NCI-H345 treated with DMSO at 0.1 percent for 48 hours (cell line): ENCODE measurements around the gene KCTD16.

Source experiments
- DNase-seq: peaks from one replicate; lab custom pipeline; 2025; ENCODE audit not compliant: unreplicated experiment; lab: John Stamatoyannopoulos, UW

KCTD16 gene

DNA sequence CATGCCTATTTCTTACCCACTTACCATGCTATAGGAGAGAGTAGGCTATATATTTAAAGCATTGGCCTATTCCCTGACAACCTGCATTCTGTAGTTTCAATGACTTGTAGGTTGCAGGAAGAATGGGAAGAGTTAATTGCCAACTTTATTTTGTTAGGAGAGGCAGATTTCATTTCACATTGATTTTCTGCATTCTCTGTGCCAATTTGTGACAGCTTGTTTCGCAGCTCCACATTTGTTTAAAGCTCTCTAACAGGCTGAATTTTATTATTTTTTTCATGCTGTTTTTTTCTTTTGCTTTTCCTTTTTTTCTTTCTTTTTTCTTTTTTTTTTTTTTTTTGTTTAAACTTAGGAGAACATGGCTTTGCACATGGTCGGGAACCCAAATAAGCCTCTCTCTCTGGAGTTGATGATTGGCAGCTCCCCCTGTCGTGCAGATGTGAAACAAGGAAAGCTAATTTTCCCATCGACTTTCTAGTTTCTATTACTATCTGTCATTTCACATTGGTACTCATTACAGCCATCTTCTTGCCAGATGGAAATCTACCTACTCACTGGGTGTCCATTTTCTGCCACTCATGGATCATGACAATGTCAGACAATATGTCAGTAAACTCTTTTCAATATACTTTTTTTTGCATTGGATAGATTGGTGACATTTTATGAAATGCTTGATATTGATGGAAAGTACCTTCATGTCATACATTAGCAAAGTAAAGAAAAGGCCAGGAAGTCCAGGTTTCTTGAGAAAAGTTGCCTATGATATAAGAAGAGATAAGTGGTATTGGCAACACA, 223.2 kb downstream of the KCTD16 start:
- no peak for DNase-seq

DNA sequence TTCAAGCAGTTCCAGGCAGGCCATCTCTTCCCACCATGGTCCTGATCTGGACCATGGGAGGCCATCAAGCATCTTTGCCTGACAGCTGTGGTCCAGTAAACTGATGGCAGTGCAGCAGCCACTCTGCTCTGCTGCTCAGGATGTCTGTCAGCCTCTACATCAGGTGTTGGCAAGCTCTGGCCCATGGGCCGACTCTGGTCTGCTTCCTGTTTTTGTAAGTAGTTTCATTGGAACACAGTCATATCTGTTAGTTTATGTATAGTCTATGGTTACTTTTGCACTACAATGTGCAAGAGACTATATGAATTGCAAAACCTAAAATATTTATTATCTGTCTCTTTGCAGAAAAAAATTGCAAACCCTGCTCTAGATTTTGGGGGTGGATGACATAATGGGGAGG, 225.0 kb downstream of the KCTD16 start:
- DNase-seq, result no peak

DNA sequence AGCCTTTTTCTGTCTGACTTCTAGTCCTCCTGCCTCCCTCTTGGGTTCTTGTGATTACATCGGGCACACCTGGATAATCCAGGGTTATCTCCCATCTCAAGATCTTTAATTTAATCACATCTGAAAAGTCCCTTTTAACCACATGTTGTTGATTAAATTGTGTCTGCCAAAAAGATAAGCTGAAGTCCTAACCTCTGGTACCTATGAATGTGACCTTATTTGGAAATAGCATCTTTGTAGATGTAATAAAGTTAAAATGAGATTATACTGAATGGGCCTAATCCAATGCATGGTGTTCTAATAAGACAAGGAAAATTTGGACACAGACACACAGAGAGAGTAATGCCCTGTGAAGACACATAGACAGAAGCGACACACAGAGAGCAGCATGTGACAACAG, 232.4 kb downstream of the KCTD16 start:
- DNase-seq, result no peak

DNA sequence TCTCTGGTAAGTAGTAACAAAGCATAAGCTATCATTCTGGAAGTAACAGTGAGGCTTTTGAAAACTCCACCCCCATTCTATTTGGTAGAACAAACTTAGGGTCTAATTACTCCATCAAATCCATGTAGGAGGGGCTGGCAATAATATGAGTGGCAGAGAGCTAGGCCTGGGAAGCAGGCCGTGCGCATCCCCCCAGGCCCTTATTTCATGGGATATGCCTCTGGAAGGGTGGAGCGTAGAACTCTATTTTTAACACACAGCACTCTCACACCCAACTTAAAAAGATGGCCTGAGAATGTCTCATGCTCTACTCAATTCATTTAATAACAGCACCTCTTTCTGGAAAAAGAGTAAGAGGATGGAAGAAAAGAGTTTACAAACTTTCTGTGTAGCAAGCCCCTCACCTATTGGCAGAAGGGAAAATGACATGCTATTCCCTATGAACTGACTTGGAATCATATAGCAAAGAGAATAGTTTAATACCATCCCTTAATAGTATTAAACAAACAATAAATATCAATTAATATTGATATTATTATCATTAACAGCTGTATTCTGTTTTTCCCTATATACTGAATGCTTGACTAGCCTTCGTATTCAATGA, 233.2 kb downstream of the KCTD16 start:
- DNase-seq, result no peak

DNA sequence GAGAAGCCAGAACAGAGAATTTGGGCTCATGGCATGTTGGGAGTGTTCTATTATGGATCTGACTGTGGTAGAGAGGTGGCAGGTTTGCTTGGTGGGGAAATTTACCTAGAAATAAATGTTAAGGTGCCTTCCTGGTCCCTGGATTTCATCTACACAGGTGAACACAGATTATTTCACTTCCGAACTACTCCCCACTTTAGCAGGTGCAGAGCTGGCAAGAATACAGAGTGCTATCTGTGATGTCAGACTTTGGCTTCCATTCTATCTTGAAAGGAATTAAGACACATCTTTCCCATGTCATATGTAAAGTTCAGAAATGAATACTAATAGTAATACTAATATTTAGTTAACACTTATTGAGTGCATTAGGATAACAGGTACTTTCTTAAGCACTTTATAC, 234.0 kb downstream of the KCTD16 start:
- DNase-seq, result no peak

DNA sequence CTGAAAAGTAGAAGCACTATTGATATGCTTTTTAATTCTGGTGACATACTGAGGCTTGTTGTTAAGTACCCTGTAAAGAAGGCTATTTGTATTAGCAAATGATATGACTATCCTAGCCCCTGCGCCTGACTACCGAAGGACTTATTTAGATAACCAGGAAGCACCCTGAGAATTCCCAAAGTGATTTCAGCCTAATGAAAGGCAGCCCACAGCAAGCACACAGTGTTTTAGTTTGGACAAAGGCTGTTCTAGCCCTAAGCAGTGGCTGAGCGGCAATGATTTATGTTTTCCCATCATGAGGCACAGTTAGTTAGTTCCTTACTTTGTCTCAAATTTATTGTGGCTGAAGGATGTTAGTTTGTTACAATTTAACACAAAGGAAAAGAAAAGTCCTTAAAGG, 235.3 kb downstream of the KCTD16 start:
- no peak for DNase-seq

DNA sequence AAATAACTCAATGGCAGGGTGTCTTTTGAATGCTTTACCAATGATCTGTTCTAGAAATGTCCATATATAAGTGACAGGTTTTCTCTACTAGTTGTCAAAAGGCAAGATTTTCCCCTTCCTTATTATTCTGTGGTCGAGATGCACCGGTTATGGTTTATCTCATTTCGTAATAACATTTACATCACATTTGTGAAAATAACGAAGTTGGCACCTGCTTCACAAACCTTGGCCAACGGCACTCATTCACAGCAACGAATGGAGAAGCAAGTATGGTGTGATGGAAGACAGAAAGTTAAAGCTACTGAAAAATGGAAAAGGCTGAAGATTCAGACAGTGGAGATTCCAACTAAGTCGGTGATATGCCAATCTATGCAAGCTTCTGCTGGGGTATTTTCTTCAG, 235.8 kb downstream of the KCTD16 start:
- no peak for DNase-seq

DNA sequence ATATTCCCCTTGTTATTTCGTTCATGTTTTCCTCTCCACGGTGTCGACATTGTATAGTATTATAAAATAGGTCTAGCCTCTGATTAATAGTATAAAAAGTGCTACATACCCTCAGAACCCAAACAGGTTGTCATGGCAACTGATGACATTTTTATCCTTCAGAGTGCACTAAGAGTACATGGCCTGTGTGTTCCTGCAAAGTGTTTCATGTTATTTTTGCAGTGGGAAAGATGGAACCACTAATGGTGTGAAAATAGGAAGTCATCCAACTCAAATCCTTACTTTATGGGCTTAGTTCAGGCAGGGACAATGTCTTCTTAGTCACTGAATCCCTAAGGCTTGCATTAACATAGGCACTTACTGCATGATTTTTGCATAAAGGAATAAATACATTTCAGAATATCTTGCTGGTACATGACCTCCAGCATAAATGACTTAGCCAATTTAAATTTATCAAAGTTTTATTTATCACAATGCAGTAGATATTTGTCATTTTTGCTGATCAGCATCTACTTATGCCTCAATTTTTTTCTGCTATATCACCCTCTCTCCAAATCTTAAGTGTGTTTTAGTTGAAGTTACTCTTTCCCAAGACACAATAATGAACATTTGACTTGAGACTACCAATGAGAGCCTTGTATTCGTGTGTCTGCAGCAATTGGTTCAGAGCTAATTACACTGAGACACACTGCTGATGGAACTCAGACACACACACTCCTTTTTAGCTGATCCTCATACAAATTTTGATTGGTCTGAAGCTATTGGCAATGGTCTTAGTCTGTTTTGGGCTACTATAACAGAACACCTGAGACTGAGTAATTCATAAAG, 243.7 kb downstream of the KCTD16 start:
- no peak for DNase-seq

DNA sequence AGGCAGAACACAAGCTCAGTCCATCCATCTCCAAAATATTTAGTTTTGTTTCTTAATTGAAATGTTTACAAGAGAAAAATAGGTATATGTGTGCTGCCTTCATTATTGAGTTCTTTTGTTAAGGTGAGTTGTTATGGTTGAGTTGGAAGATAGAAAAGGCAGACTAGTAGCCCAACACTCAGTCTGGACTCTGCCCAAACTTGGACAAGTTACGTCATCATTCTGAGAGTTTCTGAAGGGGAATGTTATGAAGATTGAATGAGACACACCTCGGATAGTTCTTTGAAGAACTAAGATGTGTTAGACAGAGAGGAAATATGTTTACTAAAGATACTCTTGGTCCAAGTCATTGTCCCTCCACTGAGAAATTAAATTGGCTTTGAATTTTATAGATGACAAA, 245.5 kb downstream of the KCTD16 start:
- DNase-seq, result no peak

DNA sequence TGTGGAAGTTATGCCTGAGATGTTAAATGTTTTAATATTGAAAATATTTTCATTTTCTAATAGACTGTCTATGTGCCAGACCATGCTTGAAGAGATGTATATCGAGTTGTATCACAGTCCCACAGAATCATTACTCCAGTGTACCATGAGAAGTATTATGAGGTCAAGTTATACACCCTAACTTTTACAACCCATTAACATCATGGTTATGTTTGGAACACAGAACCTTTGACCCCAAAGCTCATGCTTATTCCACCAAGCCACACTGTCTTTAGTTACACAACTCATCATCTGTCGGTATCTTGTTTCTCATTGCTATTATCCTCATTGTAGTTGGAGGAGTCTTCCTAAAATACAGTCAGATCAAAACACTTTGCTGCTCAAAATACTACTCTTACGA, 248.0 kb downstream of the KCTD16 start:
- no peak for DNase-seq

DNA sequence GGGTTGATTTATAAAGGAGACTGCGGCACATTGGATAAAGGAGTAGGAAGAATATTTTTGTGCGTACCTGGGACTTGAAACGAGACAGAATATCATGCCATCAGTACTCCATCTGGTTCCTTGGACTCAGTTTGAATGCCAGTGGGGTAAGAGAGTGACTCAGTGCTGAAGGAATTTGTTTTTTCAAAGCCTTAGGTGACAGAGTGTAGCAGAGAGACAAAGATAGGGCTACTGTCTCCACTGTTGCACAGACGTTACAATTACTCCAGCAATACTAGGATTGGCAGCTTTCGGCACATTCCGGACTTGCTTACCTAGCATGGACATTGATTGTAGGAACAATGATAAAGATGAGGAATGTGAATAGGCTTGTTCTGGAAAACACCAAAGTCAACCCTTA, 250.7 kb downstream of the KCTD16 start:
- no peak for DNase-seq

DNA sequence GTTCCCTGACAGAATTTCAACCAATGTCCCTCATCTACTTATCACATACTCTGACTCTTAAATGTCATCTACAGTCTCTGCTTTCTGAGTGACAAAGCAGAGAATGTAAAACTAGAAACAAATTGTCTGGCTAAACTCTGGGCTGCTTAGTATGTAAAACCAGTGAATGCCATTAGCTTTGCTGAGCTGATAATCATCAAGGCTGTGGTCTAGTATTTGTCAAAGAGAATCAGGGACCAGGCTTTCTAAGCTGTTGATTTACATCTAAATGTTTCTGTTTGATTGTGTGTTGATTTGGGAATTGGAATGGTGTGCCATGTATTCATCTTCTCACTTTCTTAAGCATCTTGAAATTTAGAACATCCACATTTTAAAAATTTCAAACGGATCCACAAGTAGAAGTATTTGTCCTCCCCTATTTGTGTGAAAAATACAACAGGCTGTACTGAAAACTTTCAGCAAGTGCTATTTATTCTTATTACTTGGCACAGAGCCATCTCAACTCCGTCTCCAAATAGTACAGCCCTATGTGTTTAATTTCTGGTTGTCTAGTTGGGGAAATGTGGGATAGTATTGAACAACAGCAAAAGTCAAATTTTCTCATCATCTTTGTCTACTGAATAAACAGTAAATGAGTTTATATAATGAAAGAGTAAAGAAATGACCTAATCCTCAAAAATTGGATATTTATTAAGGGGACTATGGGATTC, 251.5 kb downstream of the KCTD16 start:
- DNase-seq, result no peak

DNA sequence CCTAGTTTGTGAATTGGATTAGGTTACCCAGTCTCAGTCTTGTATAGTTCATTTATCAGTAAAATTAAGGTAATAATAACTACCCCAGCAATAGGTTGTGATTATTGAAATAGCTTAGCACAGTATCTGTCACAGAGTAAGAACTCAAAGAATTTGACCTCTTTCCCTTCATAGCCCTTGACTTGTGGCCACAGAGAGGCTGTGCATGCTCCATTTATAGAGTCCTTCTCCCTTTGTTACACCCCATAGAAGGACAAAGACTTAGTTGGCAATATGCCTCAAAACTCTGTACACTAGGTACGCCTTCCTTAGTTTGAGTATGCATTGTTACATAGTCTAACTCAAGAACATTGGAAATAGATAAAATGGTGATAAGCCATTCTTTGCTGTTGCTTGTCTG, 257.2 kb downstream of the KCTD16 start:
- DNase-seq, result no peak

DNA sequence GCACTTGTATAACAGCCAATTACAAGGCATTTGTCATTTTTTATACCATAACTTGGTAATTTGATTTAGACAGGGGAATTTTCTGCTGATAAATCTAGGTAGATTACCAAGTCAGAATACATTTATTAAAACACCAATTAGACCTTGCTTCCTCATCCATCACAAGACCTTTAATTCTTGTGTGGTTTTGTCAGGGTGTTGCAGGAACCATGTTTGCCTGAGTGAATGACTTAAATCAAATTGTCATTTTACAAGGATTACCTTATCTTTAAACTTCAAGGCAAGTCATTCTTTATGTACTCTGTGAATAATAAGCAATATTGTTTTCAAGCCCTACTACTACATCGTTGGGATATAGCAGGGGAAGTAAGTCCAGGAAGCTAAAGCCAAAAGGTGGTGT, 257.7 kb downstream of the KCTD16 start:
- DNase-seq, result no peak

DNA sequence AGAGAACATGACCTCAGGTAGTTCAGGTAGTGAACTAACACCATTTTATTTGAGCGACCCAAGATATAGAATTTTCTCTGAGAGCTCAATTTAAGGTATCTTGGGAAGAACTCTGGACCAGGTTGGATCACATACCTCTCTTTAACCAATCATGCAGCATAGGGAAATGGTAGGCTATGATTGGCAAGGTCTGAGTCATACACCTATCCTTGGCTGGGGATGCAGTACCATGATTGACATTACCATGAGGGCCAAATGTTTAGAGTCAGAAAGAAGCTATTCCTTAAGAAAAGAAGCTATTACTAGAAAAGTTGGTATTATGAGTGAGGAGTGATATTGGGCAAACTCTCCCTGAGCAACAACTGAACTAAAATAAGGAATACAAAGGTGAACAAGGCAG, 258.7 kb downstream of the KCTD16 start:
- DNase-seq, result no peak

DNA sequence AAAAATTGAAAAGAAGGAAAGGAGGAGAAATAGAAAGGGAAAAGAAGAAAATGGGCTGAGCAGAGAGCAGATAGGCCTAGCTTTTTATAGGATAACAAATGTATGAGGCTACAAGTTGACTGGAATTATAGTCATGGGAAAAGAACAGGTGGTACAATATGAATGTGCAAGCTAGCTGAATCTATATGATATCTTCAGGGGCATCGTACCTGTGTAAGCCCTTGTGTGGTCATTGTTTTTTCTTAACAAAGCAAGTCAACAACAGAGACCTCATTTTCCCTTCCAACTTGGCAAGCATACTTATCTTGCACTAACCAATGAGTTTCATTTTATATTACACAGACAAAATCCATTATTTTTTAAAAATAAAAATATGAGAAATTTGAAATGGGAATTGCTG, 259.2 kb downstream of the KCTD16 start:
- no peak for DNase-seq

DNA sequence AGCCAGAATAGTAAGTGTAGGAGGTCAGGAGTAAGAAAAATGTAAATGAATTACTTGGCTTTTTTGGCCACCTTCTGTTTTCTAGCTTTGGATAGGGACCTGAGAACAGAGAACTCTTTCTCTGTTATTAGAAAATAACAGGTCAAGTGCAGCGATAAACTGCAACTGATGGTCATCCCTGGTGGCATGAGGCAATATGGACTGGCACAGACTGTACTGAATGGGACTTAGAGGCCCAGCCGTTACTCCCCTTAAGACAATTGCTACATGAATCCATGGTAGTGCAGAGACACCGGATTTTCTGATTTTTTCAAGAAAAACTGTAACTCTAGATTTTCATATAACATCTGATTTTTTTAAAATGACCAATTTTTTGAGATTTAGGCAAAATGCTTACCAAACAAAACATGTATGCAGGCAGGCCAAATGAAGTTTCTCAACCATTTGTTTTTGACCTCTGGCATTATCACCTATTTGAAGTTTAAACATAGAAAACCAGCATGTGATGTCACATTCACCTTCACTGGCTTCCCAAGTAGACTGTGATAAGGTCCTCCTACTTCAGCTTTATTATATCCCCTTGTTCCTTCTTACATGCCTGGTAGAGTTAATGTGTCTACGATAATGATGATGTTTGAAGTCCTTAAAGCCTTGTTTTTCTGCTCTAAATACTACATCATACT, 262.6 kb downstream of the KCTD16 start:
- DNase-seq, result no peak

DNA sequence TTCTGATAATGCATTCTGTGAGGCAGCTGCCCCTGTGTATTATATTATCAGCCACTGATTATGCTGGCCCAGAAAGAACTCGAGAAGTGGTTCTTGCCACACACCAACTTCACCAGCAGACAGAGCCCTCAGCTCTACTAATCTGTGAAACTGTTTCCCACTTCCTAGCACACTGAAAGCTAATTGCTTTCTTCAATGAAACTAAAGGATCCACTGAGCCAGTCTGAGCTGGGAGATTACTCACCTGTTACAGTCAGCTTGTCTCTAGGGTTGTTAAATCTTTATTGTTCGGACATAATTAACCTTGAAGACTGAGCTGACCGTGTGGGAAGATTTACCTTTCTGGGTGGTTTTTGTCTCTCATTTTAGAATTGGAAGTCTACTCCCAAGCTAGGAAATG, 263.2 kb downstream of the KCTD16 start:
- no peak for DNase-seq

DNA sequence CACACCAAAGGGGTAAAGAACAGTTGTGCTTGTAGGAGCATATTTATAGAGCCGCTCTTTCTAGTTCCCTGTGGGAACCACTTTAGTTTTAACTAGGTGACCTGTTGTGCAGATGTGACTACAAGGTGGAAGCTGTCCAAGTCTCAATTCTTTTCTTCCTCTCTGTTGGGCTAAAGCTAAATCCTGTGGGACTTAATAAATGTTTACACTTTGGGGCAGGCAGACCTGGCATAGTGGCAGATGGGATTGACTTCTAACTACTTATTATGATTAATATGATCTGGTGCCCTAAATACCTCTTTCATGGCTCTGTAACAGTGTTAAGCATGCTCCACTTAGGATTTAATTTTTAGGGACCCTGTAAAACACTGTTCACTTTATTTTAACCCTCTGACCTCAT, 265.3 kb downstream of the KCTD16 start:
- peak; percentile 76 for DNase-seq

DNA sequence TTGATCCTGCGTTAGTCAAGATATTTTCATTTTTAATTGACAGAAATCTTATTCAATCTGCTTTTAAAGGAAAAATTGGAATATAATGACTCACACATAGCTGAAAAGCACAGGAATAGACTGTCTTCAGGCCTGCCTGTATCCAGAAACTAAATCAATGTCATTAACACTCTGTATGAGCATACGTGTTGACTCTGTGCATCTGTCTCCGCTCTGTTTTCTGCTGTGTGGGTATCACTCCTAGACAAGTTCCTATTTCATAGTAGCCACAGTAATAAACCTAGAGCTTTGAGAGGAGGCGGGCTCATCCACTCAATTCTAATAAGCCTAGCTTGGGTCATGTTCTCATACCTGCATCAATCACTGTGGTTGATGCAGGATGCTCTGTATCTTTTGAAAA, 267.6 kb downstream of the KCTD16 start:
- DNase-seq, result no peak

DNA sequence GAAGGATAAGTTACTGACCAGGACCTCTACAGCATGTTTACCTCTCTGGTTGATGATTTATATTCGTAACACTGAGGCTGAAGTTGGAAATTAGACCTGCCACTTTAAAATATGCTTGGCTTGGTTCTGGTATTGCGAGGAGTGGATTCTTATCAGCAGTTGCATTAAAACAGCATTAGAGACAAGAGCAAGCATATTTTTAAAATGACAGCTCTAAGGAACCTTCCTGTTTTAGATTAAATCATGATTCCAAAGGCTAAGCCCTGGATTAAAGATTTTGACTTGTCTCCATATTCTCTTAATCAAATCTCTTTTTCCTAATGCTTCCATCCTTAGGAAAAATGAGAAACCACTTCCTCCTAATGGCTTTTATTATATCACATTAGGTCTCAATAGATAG, 277.8 kb downstream of the KCTD16 start:
- DNase-seq, result no peak
